ENCODE data around the gene ITPKA. TPM values are rescaled to one million over a fixed set of nuclear protein-coding genes. Genes with fewer than 3 reads are reported as not detected.

Gene ITPKA
- polyA plus RNA-seq, 1 of the 3 experiments (the other 2 are of a cell fraction), result 2.2 TPM

GRCh38 chr15:41494922-41495735, 1.5 kb downstream of the ITPKA start:
- no peaks in the 10 kb centered on the region for H3K27me3 ChIP-seq (ENCODE audit: insufficient read depth)
- ChIA-PET CTCF (interaction anchor here (1.3 to 1.4 kb wide), 2 partner anchors 12 to 29 kb away, joined by 3 to 10 read pairs; no protein-coding TSS in a partner anchor), POLR2A (no interaction called here)
- DNase-seq, result no peak
- H3K9me2 ChIP-seq, result no peaks in the 10 kb centered on the region
- TF ChIP-seq RAD21 (IDR thresholded peaks at IDR 0.05; ENCODE audit: low read length) (no peak), CTCF (IDR thresholded peaks at IDR 0.05) (no peak), YY1 (IDR thresholded peaks at IDR 0.05; ENCODE audit: low read depth) (no peak)
- no peak overlapping the region for H3K9ac ChIP-seq
- peaks cover under 1% of the 10 kb centered on the region for H3F3A ChIP-seq (replicated peaks; ENCODE audit: insufficient read depth)
- peaks cover 6% of the 10 kb centered on the region in 2 experiments; a peak in 3 of 4 replicates for H3K4me1 ChIP-seq (ENCODE audit: control insufficient read depth in 1 of 2, insufficient read depth in 2 of 2, low read depth in 1 of 2, low read length in 1 of 2)
- H3K4me2 ChIP-seq, result peak overlapping the region; percentile 83; the same call in 1 of the 2 replicates
- H3K4me3 ChIP-seq (ENCODE audit: low read depth in 2 of 2, low read length in 1 of 2), result no peak overlapping the region
- no peaks in the 10 kb centered on the region for H3K9me3 ChIP-seq
- no peak overlapping the region for H3K27ac ChIP-seq (ENCODE audit: low read depth in 2 of 2, low read length in 1 of 2)
- no peaks in the 10 kb centered on the region for H3K36me3 ChIP-seq (replicated peaks in 1 of 2; ENCODE audit: control insufficient read depth in 1 of 2, insufficient read depth in 2 of 2, low read length in 1 of 2)
- WGBS (ENCODE audit: low lambda C conversion rate), result 94% methylated on average over 50 of the region's 60 CpGs
- no peaks in the 10 kb centered on the region for H3K79me2 ChIP-seq (ENCODE audit: insufficient read depth)
- no peak overlapping the region for H2AFZ ChIP-seq (ENCODE audit: low read depth)
- H4K20me1 ChIP-seq (ENCODE audit: insufficient read depth), result no peaks in the 10 kb centered on the region

- peak; percentile 30 for DNase-seq
- Histone ChIP-seq H3K27ac (ENCODE audit: low read depth in 2 of 2, low read length in 1 of 2) (no peak overlapping the region), H4K20me1 (ENCODE audit: insufficient read depth) (no peaks in the 10 kb centered on the region), H3K27me3 (ENCODE audit: insufficient read depth) (no peaks in the 10 kb centered on the region), H3K4me3 (ENCODE audit: low read depth in 2 of 2, low read length in 1 of 2) (no peak overlapping the region), H3F3A (replicated peaks; ENCODE audit: insufficient read depth) (no peaks in the 10 kb centered on the region), H3K4me1 (ENCODE audit: control insufficient read depth in 1 of 2, insufficient read depth in 2 of 2, low read depth in 1 of 2, low read length in 1 of 2) (peaks cover 6% of the 10 kb centered on the region in 2 experiments; a peak in 3 of 4 replicates), H3K9me3 (no peaks in the 10 kb centered on the region), H2AFZ (ENCODE audit: low read depth) (no peak overlapping the region), H3K79me2 (ENCODE audit: insufficient read depth) (no peaks in the 10 kb centered on the region), H3K9me2 (no peaks in the 10 kb centered on the region), H3K9ac (no peak overlapping the region), H3K36me3 (replicated peaks in 1 of 2; ENCODE audit: control insufficient read depth in 1 of 2, insufficient read depth in 2 of 2, low read length in 1 of 2) (no peaks in the 10 kb centered on the region), H3K4me2 (no peak overlapping the region)
- POLR2A ChIA-PET, result no interaction called here
- CTCF ChIA-PET, result interaction anchor here (1.0 to 1.3 kb wide), 2 partner anchors 11 to 108 kb away, joined by 3 read pairs; no protein-coding TSS in a partner anchor
- WGBS (ENCODE audit: low lambda C conversion rate), result 97% methylated on average over 26 of the region's 59 CpGs
- TF ChIP-seq ZBTB33 (IDR thresholded peaks at IDR 0.05; ENCODE audit: borderline replicate concordance, low read depth) (no peak), JUND (IDR thresholded peaks at IDR 0.05) (no peak), EP300 (IDR thresholded peaks at IDR 0.05; ENCODE audit: borderline replicate concordance in 1 of 2, low read depth in 1 of 2, low read length in 1 of 2) (no peak), USF1 (IDR thresholded peaks at IDR 0.05; ENCODE audit: borderline replicate concordance, low read depth) (no peak), TAF1 (IDR thresholded peaks at IDR 0.05; ENCODE audit: borderline replicate concordance, low read depth, low read length) (no peak), CHD2 (IDR thresholded peaks at IDR 0.05; ENCODE audit: low read length, partially characterized antibody) (no peak), EZH2phosphoT487 (IDR thresholded peaks at IDR 0.05; ENCODE audit: borderline replicate concordance, low read depth) (no peak), MEF2A (IDR thresholded peaks at IDR 0.05; ENCODE audit: borderline replicate concordance, low read depth) (no peak), USF2 (IDR thresholded peaks at IDR 0.05; ENCODE audit: borderline replicate concordance, low read depth, low read length) (no peak), YY1 (IDR thresholded peaks at IDR 0.05; ENCODE audit: low read depth) (no peak), FOSL2 (IDR thresholded peaks at IDR 0.05; ENCODE audit: borderline replicate concordance, low read depth) (no peak), NRF1 (IDR thresholded peaks at IDR 0.05; ENCODE audit: low read depth, low read length) (no peak), RAD21 (IDR thresholded peaks at IDR 0.05; ENCODE audit: low read length) (no peak), POLR2AphosphoS5 (IDR thresholded peaks at IDR 0.05; ENCODE audit: low read depth, low read length) (no peak), RCOR1 (IDR thresholded peaks at IDR 0.05; ENCODE audit: low read length) (no peak), ELF1 (IDR thresholded peaks at IDR 0.05) (no peak), RFX5 (IDR thresholded peaks at IDR 0.05; ENCODE audit: low read length) (no peak), GATA2 (CRISPR knock-in tag; IDR thresholded peaks at IDR 0.05) (no peak)
These were observed 2.3 kb downstream of the ITPKA start for GRCh38 chr15:41495736-41496599.
